HL-60 (cell line): ENCODE measurements around the gene DLG3.

Source experiments
- CTCF ChIP-seq: IDR thresholded peaks from one replicate; pipeline ENCODE4 v1.5.1; 2011; ENCODE audit warnings: low read length, control low read depth, inconsistent platforms; ENCODE audit not compliant: insufficient read depth
- GABPA ChIP-seq: IDR thresholded peaks from 2 replicates; pipeline ENCODE4 v1.6.1; 2012; ENCODE audit warnings: low read depth
- POLR2AphosphoS5 ChIP-seq: IDR thresholded peaks from 2 replicates; pipeline ENCODE4 v1.6.1; 2012; ENCODE audit warnings: low read depth
- REST ChIP-seq: IDR thresholded peaks from 2 replicates; pipeline ENCODE4 v1.6.1; 2012; ENCODE audit warnings: low read depth; ENCODE audit not compliant: insufficient replicate concordance
- SPI1 ChIP-seq: IDR thresholded peaks from 2 replicates; pipeline ENCODE4 v1.6.1; 2012; ENCODE audit warnings: low read depth, mild to moderate bottlenecking, borderline replicate concordance

GRCh38 chrX:70411475-70411874 lies 33.2 kb upstream of the DLG3 start:
- TF ChIP-seq CTCF (no peak), POLR2AphosphoS5 (no peak), REST (no peak), GABPA (no peak), SPI1 (no peak)
